Measurements from ENCODE around the gene ARHGEF16.

ARHGEF16 gene

GRCh38 chr1:3453891-3454810 lies at the start of gene ARHGEF16:
TSS of gene ARHGEF16 (plus strand) at chr1:3454665. CDS start at chr1:3463085, 8,420 bp downstream.
- DNase-seq: no peak

GRCh38 chr1:3404801-3405200 lies 49.7 kb upstream of the ARHGEF16 start:
- DNase-seq: no peak

DNA sequence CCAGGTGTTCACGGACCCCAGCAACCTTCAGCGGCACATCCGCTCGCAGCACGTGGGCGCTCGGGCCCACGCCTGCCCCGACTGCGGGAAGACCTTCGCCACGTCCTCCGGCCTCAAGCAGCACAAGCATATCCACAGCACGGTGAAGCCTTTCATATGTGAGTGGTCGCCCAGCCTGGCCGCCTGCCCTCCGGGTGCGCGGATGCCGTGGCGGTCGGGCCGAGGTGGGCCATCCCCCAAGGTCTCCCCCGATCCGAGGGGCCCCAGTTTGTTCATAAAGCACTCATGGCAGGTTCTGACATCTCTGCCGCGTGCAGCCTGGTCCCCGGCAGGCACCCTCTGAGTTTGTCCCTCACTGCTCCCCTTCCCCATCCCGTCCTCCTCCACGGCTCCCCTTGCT lies 49.0 kb upstream of the ARHGEF16 start:
- no peak for DNase-seq

DNA sequence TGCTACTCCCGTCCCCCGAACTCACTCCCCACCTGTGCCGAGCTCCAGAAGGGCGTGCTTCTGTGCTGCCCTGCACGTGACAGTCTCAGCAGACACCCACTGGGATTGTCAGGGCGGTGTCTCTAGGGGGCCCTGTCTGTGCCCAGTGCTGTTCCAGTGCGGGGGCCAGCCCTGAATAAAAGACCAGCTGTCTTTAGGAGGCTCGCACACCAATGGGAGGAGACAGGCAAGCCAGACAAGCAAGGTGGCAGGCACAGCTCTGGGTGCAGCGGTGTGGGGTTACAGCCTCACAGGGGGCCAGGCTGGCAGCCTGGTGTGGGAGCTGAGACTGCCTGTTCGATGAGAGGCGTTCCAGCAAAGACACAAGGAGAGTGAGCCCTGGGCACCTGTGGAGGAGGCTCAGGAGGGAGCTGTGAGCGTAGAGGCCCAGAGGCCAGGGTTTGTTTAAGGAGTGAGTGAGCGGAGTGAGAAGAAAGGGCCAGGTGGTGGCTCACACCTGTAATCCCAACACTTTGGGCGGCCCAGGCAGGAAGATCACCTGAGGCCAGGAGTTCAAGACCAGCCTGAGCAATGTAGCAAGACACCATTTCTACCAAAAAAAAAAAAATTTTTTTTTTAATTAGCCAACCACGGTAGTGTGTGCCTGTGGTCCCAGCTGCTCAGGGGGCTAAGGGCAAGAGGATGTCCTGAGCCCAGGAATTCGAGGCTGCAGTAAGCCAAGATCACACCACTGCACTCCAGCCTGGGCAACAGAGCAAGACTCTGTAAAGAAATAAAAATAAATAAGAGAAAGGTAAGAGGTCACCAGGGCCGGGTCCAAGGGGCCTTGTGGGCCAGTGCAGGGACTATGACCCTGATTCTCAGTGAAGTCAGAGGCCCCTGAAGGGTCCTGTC lies 48.2 kb upstream of the ARHGEF16 start:
- DNase-seq: no peak

DNA sequence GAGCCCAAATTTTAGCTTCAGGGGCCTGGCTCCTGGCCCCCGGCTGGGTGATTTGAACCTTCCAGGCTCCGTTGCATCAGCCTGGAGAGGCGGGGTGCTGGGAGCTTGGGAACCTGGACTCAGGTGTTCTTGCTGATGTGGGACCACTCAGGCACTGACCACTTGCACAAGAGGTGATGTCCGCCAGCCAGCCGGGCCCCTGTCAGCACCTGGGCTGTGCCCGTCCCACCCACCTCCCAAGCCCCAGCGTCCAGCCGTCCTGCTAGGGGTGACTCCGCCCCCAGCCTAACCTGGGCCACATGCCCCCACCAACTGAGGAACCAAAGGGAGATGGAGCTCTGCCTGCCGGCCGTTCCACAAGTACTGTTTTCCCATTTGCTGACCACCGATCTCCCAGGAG lies 47.4 kb upstream of the ARHGEF16 start:
- no peak for DNase-seq

GRCh38 chr1:3408751-3409266 lies 45.7 kb upstream of the ARHGEF16 start:
- DNase-seq: no peak

DNA sequence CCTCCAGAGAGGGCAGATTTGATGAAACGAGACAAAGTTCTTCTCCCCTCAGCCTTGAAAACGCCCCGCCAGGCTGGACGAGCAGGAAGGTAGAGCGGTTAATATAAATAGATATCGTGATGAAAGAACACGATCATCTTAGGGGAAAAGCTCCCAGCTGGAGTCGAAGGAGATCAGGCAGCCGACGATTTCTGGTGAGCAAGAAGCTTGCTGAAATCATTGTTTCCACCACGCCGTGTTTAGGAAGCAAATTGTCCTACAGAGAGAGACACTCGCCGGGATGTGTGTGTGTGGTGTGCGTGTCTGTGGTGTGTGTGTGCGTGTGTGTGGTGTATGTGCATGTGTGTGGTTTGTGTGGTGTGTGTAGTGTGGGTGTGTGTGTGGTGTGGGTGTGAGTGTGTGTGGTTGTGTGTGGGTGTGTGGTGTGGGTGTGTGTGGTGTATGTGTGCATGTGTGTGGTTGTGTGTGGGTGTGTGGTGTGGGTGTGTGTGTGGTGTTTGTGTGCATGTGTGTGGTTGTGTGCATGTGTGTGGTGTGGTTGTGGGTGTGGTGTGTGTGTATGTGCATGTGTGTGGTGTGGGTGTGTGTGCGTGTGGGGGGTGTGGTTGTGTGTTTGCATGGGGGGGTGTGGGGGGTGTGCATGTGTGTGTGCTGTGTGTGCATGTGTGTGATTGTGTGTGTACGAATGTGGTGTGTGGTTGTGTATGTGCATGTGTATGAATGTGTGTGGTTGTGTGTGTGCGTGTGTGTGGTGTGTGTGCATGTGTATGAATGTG lies 44.9 kb upstream of the ARHGEF16 start:
- no peak for DNase-seq

- DNase-seq: no peak
Measured at GRCh38 chr1:3410142-3410925, 44.1 kb upstream of the ARHGEF16 start.

DNA sequence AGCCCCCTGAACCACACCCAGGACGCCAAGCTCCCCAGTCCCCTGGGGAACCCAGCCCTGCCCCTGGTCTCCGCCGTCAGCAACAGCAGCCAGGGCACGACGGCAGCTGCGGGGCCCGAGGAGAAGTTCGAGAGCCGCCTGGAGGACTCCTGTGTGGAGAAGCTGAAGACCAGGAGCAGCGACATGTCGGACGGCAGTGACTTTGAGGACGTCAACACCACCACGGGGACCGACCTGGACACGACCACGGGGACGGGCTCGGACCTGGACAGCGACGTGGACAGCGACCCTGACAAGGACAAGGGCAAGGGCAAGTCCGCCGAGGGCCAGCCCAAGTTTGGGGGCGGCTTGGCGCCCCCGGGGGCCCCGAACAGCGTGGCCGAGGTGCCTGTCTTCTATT lies 42.7 kb upstream of the ARHGEF16 start:
- DNase-seq: no peak

- no peak for DNase-seq
Measured at GRCh38 chr1:3412376-3412775, 42.1 kb upstream of the ARHGEF16 start.

GRCh38 chr1:3413975-3414710 lies 40.3 kb upstream of the ARHGEF16 start:
- DNase-seq: no peak

- no peak for DNase-seq
Measured at GRCh38 chr1:3415260-3416090, 39.0 kb upstream of the ARHGEF16 start.

DNA sequence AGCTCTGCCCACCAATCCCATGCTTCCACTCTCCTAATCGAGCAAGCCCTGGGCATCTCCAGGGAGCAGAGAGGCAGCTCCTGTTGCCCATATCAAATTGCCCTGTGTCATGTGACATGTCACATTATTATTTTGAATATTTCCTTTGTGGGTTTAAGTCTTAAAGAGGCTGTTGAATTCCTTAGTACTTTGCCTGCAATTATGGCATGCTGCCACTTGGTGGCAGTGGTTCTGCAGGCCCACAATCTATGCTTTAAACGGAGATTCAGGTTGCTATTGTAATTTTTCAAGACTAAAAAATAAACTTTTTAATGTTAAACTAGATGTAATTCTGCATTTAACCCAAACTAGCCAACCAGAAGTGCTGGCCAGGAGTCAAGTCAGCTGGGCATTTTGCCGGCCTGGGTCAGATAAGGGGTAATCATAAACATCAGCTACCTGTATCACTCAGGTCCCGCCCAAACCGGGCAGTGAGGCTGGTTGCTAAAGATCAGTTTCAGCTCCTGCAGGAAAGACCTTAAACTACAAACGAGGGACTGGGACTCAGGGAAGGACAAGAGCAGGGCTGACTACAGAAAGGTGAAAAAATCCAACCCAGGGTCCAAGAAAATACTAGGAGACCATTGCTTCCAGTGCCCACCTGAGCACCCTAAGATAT lies 37.3 kb upstream of the ARHGEF16 start:
- DNase-seq: no peak

DNA sequence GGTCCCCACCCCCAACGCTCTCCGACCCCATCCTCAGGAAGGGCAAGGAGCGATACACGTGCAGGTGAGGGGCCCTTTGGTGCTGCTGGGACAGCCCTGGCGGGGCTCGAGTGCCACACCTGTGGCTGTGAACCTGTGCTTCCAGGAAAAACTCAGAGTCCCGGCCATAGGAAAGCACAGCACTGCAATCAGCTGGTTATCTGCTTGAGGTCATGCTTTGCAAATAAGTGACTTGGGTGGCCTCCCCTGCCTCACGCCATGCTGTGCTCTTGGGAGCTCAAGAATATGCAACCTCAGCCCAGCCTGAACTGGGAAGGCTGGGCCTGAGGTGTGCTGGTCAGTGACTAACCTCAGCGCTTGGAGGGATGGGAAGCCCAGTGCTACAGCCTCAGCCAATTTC lies 36.5 kb upstream of the ARHGEF16 start:
- DNase-seq: no peak

DNA sequence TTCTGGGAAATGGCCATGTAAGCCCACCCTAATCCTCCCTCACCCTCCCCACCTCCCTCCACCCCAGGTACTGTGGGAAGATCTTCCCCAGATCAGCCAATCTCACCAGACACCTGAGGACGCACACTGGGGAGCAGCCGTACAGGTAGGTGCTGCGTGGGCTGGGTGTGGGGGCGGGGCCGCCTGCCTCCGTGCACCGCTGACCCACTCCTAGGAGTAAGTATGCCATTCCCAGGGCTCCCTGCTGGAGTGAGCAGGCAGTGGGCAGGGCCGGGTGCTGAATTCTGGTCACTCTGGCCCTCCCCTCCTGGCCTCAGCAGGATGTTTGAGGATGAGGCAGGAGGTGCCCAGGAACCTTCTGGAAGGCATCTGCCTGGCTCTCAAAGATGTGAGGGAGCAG lies 35.9 kb upstream of the ARHGEF16 start:
- no peak for DNase-seq

- no peak for DNase-seq
Measured at GRCh38 chr1:3419415-3420204, 34.9 kb upstream of the ARHGEF16 start.

- DNase-seq: no peak
Measured at GRCh38 chr1:3420218-3420951, 34.1 kb upstream of the ARHGEF16 start.

DNA sequence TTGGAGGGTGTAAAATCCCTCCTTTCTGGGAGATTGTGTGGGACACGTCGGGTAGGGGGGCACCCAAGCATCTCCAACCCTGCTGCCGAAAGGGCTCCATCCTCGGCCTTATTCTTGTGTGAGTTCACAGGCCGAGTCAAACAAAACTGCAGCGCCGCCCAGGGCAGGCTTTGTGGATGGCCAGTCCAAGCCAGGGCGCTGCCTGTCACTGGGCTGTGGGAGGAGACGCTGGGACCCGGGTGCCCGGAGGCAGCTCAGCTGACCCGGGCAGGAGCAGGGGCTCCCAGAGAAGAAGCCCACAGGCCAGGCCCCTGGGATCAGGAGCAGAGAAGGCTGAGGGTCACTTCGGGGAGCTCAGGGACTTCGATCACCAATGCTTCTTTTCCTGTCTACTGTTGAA lies 31.8 kb upstream of the ARHGEF16 start:
- DNase-seq: no peak

Data from cerebellar nuclear complex (tissue), 1 donor.